Breast epithelium (tissue), 4 donors: ENCODE measurements around the gene PEX19. TPM values are rescaled to one million over a fixed set of nuclear protein-coding genes. Genes with fewer than 3 reads are reported as not detected.

ENCODE experiments used
- DNase-seq, 2 donors: peaks; one replicate each; pipeline ENCODE4 v3.0.0-alpha.2; 2019; ENCODE audit warnings: low spot score in 2 of 2
- H3K27ac ChIP-seq, 2 donors: fragments of 200-600 bp; sonication (generic) in 1 of 2; one replicate each; pipeline ENCODE4 v1.5.1; 2016 to 2019; ENCODE audit warnings: mild to moderate bottlenecking in 1 of 2
- H3K27me3 ChIP-seq, 2 donors: fragments of 200-600 bp; sonication (generic) in 1 of 2; one replicate each; pipeline versions ENCODE4 v1.5.1 to v1.6.0; 2017 to 2019; ENCODE audit warnings: control low read depth in 1 of 2, mild to moderate bottlenecking in 1 of 2
- H3K36me3 ChIP-seq: fragments of 200-600 bp; one replicate; pipeline ENCODE4 v1.5.1; 2019
- H3K4me1 ChIP-seq, 2 donors: fragments of 200-600 bp; sonication (generic); one replicate each; pipeline ENCODE4 v1.5.1; 2016 to 2019; ENCODE audit warnings: control low read depth in 1 of 2
- H3K4me3 ChIP-seq, 3 donors: fragments of 200-600 bp; sonication (generic); 1 replicate in 2 of 3; 2 replicates in 1 of 3; pipeline ENCODE4 v1.5.1; 2016 to 2019; ENCODE audit warnings: mild to moderate bottlenecking in 3 of 3, moderate library complexity in 2 of 3
- H3K9me3 ChIP-seq, 2 donors: fragments of 200-600 bp; sonication (generic) in 1 of 2; one replicate each; pipeline ENCODE4 v1.5.1; 2016 to 2019; ENCODE audit warnings: control low read depth in 1 of 2
- POLR2A ChIP-seq: fragments of 450-650 bp; IDR thresholded peaks from one replicate; pipeline ENCODE4 v1.6.1; 2016; ENCODE audit warnings: antibody characterized with exemption, mild to moderate bottlenecking, moderate library complexity
- POLR2AphosphoS5 ChIP-seq, 3 donors: sonication (generic); formaldehyde crosslinking; IDR thresholded peaks; one replicate each; pipeline ENCODE4 v1.6.1; 2017; ENCODE audit warnings: antibody characterized with exemption in 3 of 3
- intact Hi-C: fragments of 100-400 bp; cut with DNase I; formaldehyde crosslinking; loops from one replicate; pipeline ENCODE4 v1.15.1; 2023; ENCODE audit warnings: low total_unique reads
- total RNA-seq, 3 donors: library from RNA; depleted of rRNA; stranded (reverse); fragments of >200 nt; gene quantifications; one replicate each; pipeline ENCODE4 v1.1.0, GENCODE V29; 2016
- TF ChIP-seq, protein P1 (sequence below), 3 donors: fragments of 450-650 bp; IDR thresholded peaks; one replicate each; pipeline ENCODE4 v1.5.1; 2016 to 2017; ENCODE audit warnings: antibody characterized with exemption in 3 of 3, mild to moderate bottlenecking in 3 of 3, moderate library complexity in 3 of 3

PEX19 gene
- total RNA-seq, 3 donors from 2014 or later = 58.7 to 136 (median 80.1) TPM

DNA sequence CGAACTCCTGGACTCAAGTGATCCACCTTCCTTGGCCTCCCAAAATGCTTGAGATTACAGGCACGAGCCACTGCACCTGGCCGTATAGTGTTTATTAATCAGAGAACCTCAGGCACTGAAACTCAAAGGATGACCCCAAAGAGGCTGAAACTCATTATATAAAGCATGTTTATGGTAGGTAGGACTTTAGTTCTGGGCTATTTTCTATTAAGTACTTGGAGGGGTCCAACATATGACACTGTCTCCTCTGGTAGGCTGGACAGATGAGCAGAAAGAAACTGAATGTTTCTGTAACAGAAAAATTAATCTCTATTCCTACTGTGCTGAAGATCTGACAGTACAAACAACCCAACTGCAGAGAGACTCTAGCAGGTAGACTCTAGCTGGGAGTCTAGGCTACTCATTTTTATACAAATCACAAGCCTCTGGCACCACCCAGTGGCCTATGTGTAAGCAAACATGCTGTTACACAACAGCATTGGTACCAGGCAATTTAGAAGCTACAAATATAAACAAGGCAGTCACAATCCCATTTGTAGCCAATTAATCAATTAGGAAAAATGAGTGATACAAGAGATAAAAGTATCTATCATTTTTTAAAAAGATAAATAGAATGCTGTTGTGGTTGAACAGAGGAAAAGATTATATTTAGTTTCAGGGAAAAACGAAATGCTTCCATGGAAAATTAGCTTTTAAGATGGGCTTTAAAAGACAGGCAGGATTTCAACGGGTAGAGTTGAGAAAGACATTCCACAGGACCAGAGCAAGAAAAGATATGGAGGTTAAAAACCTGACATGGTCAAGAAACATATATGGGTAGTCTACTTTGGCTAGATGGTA lies 33.0 kb downstream of the PEX19 start:
- intact Hi-C loops = no loop called here
- peak in 1 of 3 donors; percentile 29 for TF ChIP-seq POLR2AphosphoS5 (IDR thresholded peaks at IDR 0.05)
- no peak for TF ChIP-seq POLR2A
- TF ChIP-seq, protein P1, sequence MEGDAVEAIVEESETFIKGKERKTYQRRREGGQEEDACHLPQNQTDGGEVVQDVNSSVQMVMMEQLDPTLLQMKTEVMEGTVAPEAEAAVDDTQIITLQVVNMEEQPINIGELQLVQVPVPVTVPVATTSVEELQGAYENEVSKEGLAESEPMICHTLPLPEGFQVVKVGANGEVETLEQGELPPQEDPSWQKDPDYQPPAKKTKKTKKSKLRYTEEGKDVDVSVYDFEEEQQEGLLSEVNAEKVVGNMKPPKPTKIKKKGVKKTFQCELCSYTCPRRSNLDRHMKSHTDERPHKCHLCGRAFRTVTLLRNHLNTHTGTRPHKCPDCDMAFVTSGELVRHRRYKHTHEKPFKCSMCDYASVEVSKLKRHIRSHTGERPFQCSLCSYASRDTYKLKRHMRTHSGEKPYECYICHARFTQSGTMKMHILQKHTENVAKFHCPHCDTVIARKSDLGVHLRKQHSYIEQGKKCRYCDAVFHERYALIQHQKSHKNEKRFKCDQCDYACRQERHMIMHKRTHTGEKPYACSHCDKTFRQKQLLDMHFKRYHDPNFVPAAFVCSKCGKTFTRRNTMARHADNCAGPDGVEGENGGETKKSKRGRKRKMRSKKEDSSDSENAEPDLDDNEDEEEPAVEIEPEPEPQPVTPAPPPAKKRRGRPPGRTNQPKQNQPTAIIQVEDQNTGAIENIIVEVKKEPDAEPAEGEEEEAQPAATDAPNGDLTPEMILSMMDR (IDR thresholded peaks at IDR 0.05) = peak; percentile 46 to 81 (median 74)

DNA sequence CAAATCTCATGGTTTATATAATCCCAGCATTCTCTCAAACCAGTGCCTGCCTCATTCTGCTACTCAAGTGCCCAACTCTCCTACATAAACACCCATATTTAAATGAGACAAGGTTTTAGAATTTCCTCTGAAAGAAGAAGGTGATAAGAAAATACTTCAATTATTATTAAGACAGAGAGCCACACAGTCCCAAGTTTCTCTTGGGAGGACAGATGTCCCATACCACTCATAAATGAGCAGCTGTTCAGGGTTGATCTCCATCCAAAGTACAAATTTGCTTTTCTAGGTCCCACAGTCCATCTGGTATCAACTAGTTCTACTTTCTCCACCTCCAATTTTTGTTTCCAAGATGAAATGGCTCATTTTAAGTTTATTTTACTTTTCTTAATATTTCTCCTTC lies 33.9 kb downstream of the PEX19 start:
- Histone ChIP-seq H3K4me1 (no peaks in the 10 kb centered on the region), H3K27me3 (no peaks in the 10 kb centered on the region), H3K4me3 (no peak overlapping the region), H3K36me3 (no peaks in the 10 kb centered on the region), H3K27ac (no peak overlapping the region), H3K9me3 (no peaks in the 10 kb centered on the region)
- TF ChIP-seq POLR2A = no peak
- TF ChIP-seq, protein P1 (IDR thresholded peaks at IDR 0.05) = no peak
- TF ChIP-seq POLR2AphosphoS5 (IDR thresholded peaks at IDR 0.05) = no peak
- no peak for DNase-seq
- intact Hi-C loops = no loop called here

More for the DNA sequence above, 33.0 kb downstream of the PEX19 start:
- Histone ChIP-seq H3K4me1 (peaks cover 0 to 6% of the 10 kb centered on the region in 2 donors), H3K9me3 (no peaks in the 10 kb centered on the region), H3K27ac (peak overlapping the region; percentile 33 to 42), H3K27me3 (no peaks in the 10 kb centered on the region), H3K4me3 (no peak overlapping the region), H3K36me3 (no peaks in the 10 kb centered on the region)
- peak; percentile 56 to 63 for DNase-seq

- Histone ChIP-seq H3K4me1 (no peaks in the 10 kb centered on the region), H3K4me3 (no peak overlapping the region), H3K36me3 (no peaks in the 10 kb centered on the region), H3K27ac (no peak overlapping the region), H3K9me3 (no peaks in the 10 kb centered on the region), H3K27me3 (no peaks in the 10 kb centered on the region)
- intact Hi-C loops = no loop called here
- TF ChIP-seq POLR2AphosphoS5 (IDR thresholded peaks at IDR 0.05) (no peak), POLR2A (no peak)
- TF ChIP-seq, protein P1 (IDR thresholded peaks at IDR 0.05) = no peak
- DNase-seq = no peak
Measured at GRCh38 chr1:160247053-160247452, 37.9 kb downstream of the PEX19 start.

- DNase-seq = no peak
- intact Hi-C loops = no loop called here
- H3K27me3 ChIP-seq = no peaks in the 10 kb centered on the region
- TF ChIP-seq POLR2A (no peak), POLR2AphosphoS5 (IDR thresholded peaks at IDR 0.05) (no peak)
- TF ChIP-seq, protein P1 (IDR thresholded peaks at IDR 0.05) = no peak
- no peaks in the 10 kb centered on the region for H3K4me1 ChIP-seq
- H3K36me3 ChIP-seq = no peaks in the 10 kb centered on the region
- no peak overlapping the region for H3K27ac ChIP-seq
- no peaks in the 10 kb centered on the region for H3K9me3 ChIP-seq
- no peak overlapping the region for H3K4me3 ChIP-seq
Measured at GRCh38 chr1:160245434-160245833, 39.5 kb downstream of the PEX19 start.

DNA sequence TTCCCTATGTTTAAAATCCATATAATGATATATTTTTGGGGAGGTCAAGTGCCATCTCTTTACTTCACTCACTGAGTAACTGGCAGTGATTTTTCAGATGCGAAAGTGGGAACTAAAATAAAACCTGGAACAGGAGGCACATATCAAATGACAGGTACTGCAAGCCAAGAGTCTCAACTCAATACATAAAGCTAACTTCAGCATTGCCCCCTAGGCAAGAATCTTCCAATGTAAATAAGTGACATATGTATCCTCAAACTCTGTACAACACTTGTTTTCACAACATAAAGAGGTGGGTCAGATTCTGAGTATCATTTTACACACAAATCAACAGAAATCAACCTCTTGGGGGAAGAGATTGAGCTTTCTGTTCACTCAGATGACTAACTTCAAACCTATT lies 40.7 kb downstream of the PEX19 start:
- no peaks in the 10 kb centered on the region for H3K36me3 ChIP-seq
- H3K27ac ChIP-seq = no peak overlapping the region
- H3K4me3 ChIP-seq = no peak overlapping the region
- no peaks in the 10 kb centered on the region for H3K9me3 ChIP-seq
- intact Hi-C loops = no loop called here
- TF ChIP-seq POLR2AphosphoS5 (IDR thresholded peaks at IDR 0.05) (no peak), POLR2A (no peak)
- TF ChIP-seq, protein P1 (IDR thresholded peaks at IDR 0.05) = no peak
- H3K27me3 ChIP-seq = no peaks in the 10 kb centered on the region
- no peak for DNase-seq
- H3K4me1 ChIP-seq = no peaks in the 10 kb centered on the region
